VCaP (cell line): Measurements from ENCODE around the gene CRYGB.
"Not testable (repeated sequence)": the region's sequence is repeated elsewhere in the genome, so short reads cannot be mapped to it uniquely, and the experiment has no call there.

ENCODE experiments used
- H3K27ac ChIP-seq: fragments of 450-650 bp; 2 replicates; pipeline ENCODE4 v1.5.1; 2017
- CTCF ChIP-seq: fragments of 450-650 bp; conservative IDR thresholded peaks from 2 replicates; pipeline ENCODE4 v1.5.1; 2017; ENCODE audit warnings: mild to moderate bottlenecking, moderate library complexity

CRYGB gene

GRCh38 chr2:208099682-208100470, 46.1 kb downstream of the CRYGB start:
- H3K27ac ChIP-seq, result no peak overlapping the region
- TF ChIP-seq CTCF, result no peak

DNA sequence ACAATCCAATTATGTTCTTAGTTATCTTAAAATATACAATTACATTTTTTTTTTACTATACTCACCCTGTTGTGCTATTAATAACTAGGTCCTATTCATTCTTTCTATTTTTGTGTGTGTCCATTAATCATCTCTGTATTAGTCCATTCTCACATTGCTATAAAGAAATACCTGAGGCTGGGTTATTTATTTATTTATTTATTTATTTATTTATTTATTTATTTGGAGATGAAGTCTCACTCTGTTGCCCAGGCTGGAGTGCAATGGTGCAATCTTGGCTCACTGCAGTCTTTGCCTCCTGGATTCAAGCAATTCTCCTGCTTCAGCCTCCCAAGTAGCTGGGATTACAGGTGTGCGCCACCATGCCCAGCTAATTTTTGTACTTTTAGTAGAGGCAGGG, 47.3 kb downstream of the CRYGB start:
- H3K27ac ChIP-seq, result not testable (repeated sequence)

GRCh38 chr2:208098267-208098666, 47.7 kb downstream of the CRYGB start:
- H3K27ac ChIP-seq, result no peak overlapping the region
- no peak for TF ChIP-seq CTCF

DNA sequence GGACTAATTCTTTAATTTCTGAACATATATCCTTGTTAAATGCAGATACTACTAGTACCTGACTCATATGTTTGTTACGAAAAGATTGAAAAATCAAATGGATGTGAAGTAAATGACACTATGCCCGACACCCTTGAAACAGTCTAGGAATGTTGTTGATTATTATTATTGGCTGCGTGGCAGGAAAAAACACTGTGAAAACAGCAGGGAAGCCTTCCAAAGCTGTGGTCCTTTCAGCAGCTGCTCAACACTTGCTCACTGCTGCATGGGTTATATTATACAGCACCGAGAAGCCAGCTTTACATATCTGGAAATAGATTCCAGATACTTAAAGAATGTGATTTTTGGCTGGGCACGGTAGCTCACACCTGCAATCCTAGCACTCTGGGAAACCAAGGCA, 48.2 kb downstream of the CRYGB start:
- no peak for TF ChIP-seq CTCF
- H3K27ac ChIP-seq, result no peak overlapping the region

DNA sequence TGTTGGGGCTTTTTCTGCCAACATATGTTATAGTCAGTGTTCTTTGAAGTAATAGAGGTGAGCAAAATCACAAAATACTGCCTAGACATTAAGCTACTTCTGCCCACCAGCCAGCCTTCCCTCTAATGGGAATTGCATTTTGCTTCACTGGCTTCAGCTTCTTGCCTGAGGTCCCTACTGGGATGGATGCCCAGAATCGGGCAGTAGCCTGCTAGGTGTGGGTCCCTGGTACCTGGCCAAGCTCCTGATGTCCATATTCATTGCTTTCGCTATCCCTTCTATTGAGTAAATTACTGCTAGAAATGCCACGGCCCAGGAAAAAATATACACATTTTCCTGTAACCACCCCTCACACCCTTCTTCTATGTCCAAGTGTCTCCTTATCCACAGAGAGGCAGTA, 48.6 kb downstream of the CRYGB start:
- no peak overlapping the region for H3K27ac ChIP-seq
- TF ChIP-seq CTCF, result no peak

DNA sequence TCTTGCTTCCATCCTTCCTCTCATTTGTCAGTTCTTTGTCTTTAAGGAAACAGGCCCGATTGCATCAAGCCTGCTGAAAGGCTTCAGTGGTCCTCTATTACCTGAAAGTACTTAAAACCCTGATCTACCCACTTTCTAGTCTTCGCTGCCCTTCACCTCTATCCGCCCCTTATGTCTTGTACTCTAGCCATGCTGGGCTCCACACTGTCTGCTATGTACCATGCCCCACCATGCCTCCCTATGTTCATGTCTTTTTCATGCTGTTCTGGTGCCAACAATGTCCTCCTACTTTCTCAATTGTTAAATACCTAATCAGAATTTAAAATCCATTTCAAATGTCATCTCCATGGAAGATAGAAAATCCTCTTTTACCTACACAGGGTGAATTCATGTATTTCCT, 49.9 kb downstream of the CRYGB start:
- TF ChIP-seq CTCF, result no peak

GRCh38 chr2:208093128-208093527, 52.8 kb downstream of the CRYGB start:
- no peak for TF ChIP-seq CTCF
- no peak overlapping the region for H3K27ac ChIP-seq

More for the DNA sequence above, 49.9 kb downstream of the CRYGB start:
- no peak overlapping the region for H3K27ac ChIP-seq
